Measurements from ENCODE around the gene IL5RA. TPM values are rescaled to one million over a fixed set of nuclear protein-coding genes. Genes with fewer than 3 reads are reported as not detected.

The IL5RA gene
- under 1 TPM; 0.19 to 0.98 (median 0.28) TPM for total RNA-seq

GRCh38 chr3:3110299-3110630 is at the start of gene IL5RA:
Gene IL5RA, minus strand, starts transcription at chr3:3110374. Its CDS starts 5,390 bp downstream, at chr3:3104984.
- no peak for TF ChIP-seq CTCF (IDR thresholded peaks at IDR 0.05; ENCODE audit: low read depth)

GRCh38 chr3:3157484-3157883 is 47.3 kb upstream of the IL5RA start:
- no peak for TF ChIP-seq CTCF (IDR thresholded peaks at IDR 0.05; ENCODE audit: low read depth)

GRCh38 chr3:3154879-3155610 is 44.9 kb upstream of the IL5RA start:
- no peak for TF ChIP-seq CTCF (IDR thresholded peaks at IDR 0.05; ENCODE audit: low read depth)

GRCh38 chr3:3151513-3151912 is 41.3 kb upstream of the IL5RA start:
- no peak for TF ChIP-seq CTCF (IDR thresholded peaks at IDR 0.05; ENCODE audit: low read depth)

GRCh38 chr3:3149560-3149959 is 39.4 kb upstream of the IL5RA start:
- no peak for TF ChIP-seq CTCF (IDR thresholded peaks at IDR 0.05; ENCODE audit: low read depth)

- no peak for TF ChIP-seq CTCF (IDR thresholded peaks at IDR 0.05; ENCODE audit: low read depth)
Measured at GRCh38 chr3:3145831-3146230, 35.7 kb upstream of the IL5RA start.

- no peak for TF ChIP-seq CTCF (IDR thresholded peaks at IDR 0.05; ENCODE audit: low read depth)
Measured at GRCh38 chr3:3141939-3142338, 31.8 kb upstream of the IL5RA start.
